Prostate gland (tissue), 2 donors: ENCODE measurements around the gene VAMP1.

Experiments
- POLR2A ChIP-seq: fragments of 450-650 bp; IDR thresholded peaks from one replicate; pipeline ENCODE4 v1.6.1; 2016; ENCODE audit warnings: antibody characterized with exemption, mild to moderate bottlenecking
- POLR2AphosphoS5 ChIP-seq: sonication (generic); formaldehyde crosslinking; IDR thresholded peaks from one replicate; pipeline ENCODE4 v1.6.1; 2017; ENCODE audit warnings: antibody characterized with exemption
- TF ChIP-seq, protein P1 (sequence below), 4 experiments: fragments of 200-600 bp in 2 of 4; fragments of 450-650 bp in 2 of 4; sonication (generic) in 2 of 4; IDR thresholded peaks; 1 replicate in 3 of 4; 2 replicates in 1 of 4; pipeline ENCODE4 v1.5.1; 2016 to 2019; ENCODE audit warnings: antibody characterized with exemption in 4 of 4, mild to moderate bottlenecking in 2 of 4, moderate library complexity in 2 of 4

DNA sequence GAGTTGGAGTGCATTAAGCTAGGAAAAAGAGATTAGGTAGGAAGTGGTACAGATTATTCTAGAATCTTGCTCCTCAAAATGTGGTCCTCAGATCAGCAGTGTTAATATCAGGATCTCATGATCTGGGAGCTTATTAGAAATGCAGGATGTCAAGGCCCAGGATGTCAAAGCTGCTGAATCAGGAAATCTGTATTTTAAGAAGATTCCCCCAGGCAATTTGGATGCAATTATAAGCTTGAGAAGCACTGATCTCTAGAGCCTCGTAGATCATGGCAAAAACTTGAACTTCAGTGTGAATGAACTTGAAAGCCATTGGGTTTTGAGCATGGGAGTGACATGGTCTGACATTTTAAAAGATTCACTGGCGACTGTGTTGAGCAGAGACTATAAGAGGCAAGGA, 30.0 kb upstream of the VAMP1 start:
- TF ChIP-seq, protein P1, sequence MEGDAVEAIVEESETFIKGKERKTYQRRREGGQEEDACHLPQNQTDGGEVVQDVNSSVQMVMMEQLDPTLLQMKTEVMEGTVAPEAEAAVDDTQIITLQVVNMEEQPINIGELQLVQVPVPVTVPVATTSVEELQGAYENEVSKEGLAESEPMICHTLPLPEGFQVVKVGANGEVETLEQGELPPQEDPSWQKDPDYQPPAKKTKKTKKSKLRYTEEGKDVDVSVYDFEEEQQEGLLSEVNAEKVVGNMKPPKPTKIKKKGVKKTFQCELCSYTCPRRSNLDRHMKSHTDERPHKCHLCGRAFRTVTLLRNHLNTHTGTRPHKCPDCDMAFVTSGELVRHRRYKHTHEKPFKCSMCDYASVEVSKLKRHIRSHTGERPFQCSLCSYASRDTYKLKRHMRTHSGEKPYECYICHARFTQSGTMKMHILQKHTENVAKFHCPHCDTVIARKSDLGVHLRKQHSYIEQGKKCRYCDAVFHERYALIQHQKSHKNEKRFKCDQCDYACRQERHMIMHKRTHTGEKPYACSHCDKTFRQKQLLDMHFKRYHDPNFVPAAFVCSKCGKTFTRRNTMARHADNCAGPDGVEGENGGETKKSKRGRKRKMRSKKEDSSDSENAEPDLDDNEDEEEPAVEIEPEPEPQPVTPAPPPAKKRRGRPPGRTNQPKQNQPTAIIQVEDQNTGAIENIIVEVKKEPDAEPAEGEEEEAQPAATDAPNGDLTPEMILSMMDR (IDR thresholded peaks at IDR 0.05) = no peak
- TF ChIP-seq POLR2A (no peak), POLR2AphosphoS5 (no peak)
